ENCODE measurements around the gene NUP93. TPM values are rescaled to one million over a fixed set of nuclear protein-coding genes. Genes with fewer than 3 reads are reported as not detected.

NUP93 gene
- total RNA-seq, 1 experiment from 2014 or later, result 165 TPM

DNA sequence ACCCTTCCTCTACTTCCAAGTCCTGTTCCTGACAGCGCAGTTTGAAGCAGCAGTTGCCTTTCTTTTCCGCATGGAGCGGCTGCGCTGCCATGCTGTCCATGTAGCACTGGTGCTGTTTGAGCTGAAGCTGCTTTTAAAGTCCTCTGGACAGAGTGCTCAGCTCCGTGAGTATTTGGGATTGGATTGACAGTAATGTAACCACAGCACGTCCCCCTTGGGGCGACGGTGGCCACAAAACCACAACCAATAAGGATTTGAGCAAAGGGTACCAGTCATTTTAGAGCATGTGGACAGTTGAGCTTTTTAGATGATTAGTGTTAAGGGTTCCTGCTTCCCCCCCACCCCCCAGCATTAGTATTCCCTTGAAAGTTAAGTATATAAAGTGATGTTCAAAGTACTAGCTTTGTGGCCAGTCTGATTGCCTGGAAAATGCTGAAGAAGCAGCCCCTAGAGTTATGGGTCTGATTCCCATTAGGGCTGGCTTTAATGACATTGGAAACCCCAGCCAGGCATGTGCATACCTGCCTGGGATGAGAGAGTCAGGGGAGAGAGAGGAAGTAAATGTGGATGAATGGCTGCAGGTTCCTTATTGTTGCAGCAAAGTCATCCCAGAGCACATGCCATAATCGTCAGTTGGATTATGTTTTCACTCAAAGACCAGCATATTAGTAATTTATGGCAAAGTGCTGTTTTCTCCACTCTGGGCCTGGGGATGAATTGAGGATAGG, 103.5 kb downstream of the NUP93 start:
- H3K18ac ChIP-seq (ENCODE audit: insufficient read length, low read depth, low read length), result no peak overlapping the region
- no peak overlapping the region for H2AK5ac ChIP-seq (ENCODE audit: insufficient read length, low read length)
- TF ChIP-seq, protein P1, sequence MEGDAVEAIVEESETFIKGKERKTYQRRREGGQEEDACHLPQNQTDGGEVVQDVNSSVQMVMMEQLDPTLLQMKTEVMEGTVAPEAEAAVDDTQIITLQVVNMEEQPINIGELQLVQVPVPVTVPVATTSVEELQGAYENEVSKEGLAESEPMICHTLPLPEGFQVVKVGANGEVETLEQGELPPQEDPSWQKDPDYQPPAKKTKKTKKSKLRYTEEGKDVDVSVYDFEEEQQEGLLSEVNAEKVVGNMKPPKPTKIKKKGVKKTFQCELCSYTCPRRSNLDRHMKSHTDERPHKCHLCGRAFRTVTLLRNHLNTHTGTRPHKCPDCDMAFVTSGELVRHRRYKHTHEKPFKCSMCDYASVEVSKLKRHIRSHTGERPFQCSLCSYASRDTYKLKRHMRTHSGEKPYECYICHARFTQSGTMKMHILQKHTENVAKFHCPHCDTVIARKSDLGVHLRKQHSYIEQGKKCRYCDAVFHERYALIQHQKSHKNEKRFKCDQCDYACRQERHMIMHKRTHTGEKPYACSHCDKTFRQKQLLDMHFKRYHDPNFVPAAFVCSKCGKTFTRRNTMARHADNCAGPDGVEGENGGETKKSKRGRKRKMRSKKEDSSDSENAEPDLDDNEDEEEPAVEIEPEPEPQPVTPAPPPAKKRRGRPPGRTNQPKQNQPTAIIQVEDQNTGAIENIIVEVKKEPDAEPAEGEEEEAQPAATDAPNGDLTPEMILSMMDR (conservative IDR thresholded peaks at IDR 0.05), result no peak
- no peak overlapping the region for H3K23ac ChIP-seq (ENCODE audit: insufficient read length, low read depth, low read length)
- H4K8ac ChIP-seq (replicated peaks; ENCODE audit: insufficient read length, low read depth, low read length), result no peak overlapping the region
- no peaks in the 10 kb centered on the region; a peak in 1 of 4 replicates for H3K4me1 Mint-ChIP-seq
- no peak overlapping the region; the same call in 1 of the 2 replicates for H3K14ac ChIP-seq (ENCODE audit: insufficient read depth, low read length)
- H3T11ph ChIP-seq (ENCODE audit: low read length), result no peak overlapping the region
- no peaks in the 10 kb centered on the region for H3K79me1 ChIP-seq (ENCODE audit: insufficient read depth, low read depth, low read length, poor library complexity, severe bottlenecking)
- no peak overlapping the region for H3K9ac ChIP-seq (ENCODE audit: extremely low read depth, insufficient read length, low read length)
- no peaks in the 10 kb centered on the region for H3K9me3 ChIP-seq (ENCODE audit: control insufficient read depth, low read depth, low read length)
- H2BK120ac ChIP-seq (ENCODE audit: low read depth, low read length, poor library complexity, severe bottlenecking), result no peak overlapping the region
- H3K27me3 ChIP-seq (ENCODE audit: insufficient read depth, low read length), result no peaks in the 10 kb centered on the region
- H4K20me1 ChIP-seq (ENCODE audit: control insufficient read depth, insufficient read depth, insufficient read length), result no peaks in the 10 kb centered on the region
- no peaks in the 10 kb centered on the region; the same call in 1 of the 2 replicates for H3K79me2 ChIP-seq (ENCODE audit: insufficient read depth, low read length)
- H3K36me3 Mint-ChIP-seq (ENCODE audit: insufficient read depth in 1 of 3, low read depth in 3 of 3), result peaks cover 33 to 86% (median 61%) of the 10 kb centered on the region in 3 experiments; a peak in 6 of 7 replicates
- no peak overlapping the region for H3K4me2 ChIP-seq (ENCODE audit: insufficient read depth, insufficient read length, low read length)
- no peak for DNase-seq
- H3K27ac ChIP-seq (ENCODE audit: insufficient read length, low read depth, low read length), result no peak overlapping the region
- no peak overlapping the region for H3K56ac ChIP-seq (ENCODE audit: insufficient read length, low read depth, low read length)
- H2BK20ac ChIP-seq (ENCODE audit: low read depth, low read length, poor library complexity, severe bottlenecking), result no peak overlapping the region
- H3K4ac ChIP-seq (ENCODE audit: low read depth, low read length), result no peak overlapping the region
- H3K27ac Mint-ChIP-seq, result no peak overlapping the region
- WGBS (ENCODE audit: extremely low coverage, insufficient read length, low lambda C conversion rate), result no CpG with 5 or more reads among the region's 9 CpGs
- no peak overlapping the region for H2BK15ac ChIP-seq (ENCODE audit: low read depth, low read length)
- no peak overlapping the region for H2AFZ ChIP-seq (ENCODE audit: low read length)
- H3K4me3 Mint-ChIP-seq, result no peak overlapping the region
- H2BK5ac ChIP-seq (ENCODE audit: insufficient read length, low read length), result no peak overlapping the region
- H4K91ac ChIP-seq (ENCODE audit: insufficient read length, low read depth, low read length), result no peak overlapping the region
- no peaks in the 10 kb centered on the region for H3K23me2 ChIP-seq (ENCODE audit: insufficient read length, low read depth, low read length, poor library complexity, severe bottlenecking)
- no peaks in the 10 kb centered on the region for H3K9me3 Mint-ChIP-seq
- no peaks in the 10 kb centered on the region for H3K4me1 ChIP-seq (ENCODE audit: insufficient read depth, low read length)
- H3K27me3 Mint-ChIP-seq (ENCODE audit: low read depth), result no peaks in the 10 kb centered on the region
- H4K5ac ChIP-seq (ENCODE audit: insufficient read length, low read depth, low read length), result no peak overlapping the region
- no peak overlapping the region for H2BK12ac ChIP-seq (ENCODE audit: insufficient read length, low read depth, low read length)

Data from H9 (cell line).